GM12892 (cell line): ENCODE data around the gene LRRC27.
"Not testable (repeated sequence)": the region's sequence is repeated elsewhere in the genome, so short reads cannot be mapped to it uniquely, and the experiment has no call there.

ENCODE experiments used
- DNase-seq: peaks from one replicate; pipeline ENCODE4 v3.0.0; 2011; ENCODE audit not compliant: insufficient read length
- FAIRE-seq: peaks from 2 replicates; lab custom pipeline; 2011; peaks lifted over from hg19 to GRCh38; lab: Jason Lieb, UNC
- POLR2A ChIP-seq: IDR thresholded peaks from 2 replicates; pipeline ENCODE4 v1.6.1; 2011; ENCODE audit warnings: low read depth, low read length, control low read depth
- POLR2AphosphoS5 ChIP-seq: IDR thresholded peaks from 2 replicates; pipeline ENCODE4 v1.6.1; 2011; ENCODE audit warnings: low read depth, low read length, control low read depth
- TAF1 ChIP-seq: IDR thresholded peaks from 2 replicates; pipeline ENCODE4 v1.6.1; 2011; ENCODE audit warnings: low read depth, mild to moderate bottlenecking, control low read depth, low read length, borderline replicate concordance

The LRRC27 gene

GRCh38 chr10:132351611-132352010, 19.6 kb downstream of the LRRC27 start:
- TF ChIP-seq POLR2AphosphoS5 (no peak), POLR2A (no peak), TAF1 (no peak)
- DNase-seq (no peak), FAIRE-seq (no peak)

- FAIRE-seq: not testable (repeated sequence)
- peak; percentile 87 for DNase-seq
Measured at GRCh38 chr10:132352462-132353308, 20.7 kb downstream of the LRRC27 start.

DNA sequence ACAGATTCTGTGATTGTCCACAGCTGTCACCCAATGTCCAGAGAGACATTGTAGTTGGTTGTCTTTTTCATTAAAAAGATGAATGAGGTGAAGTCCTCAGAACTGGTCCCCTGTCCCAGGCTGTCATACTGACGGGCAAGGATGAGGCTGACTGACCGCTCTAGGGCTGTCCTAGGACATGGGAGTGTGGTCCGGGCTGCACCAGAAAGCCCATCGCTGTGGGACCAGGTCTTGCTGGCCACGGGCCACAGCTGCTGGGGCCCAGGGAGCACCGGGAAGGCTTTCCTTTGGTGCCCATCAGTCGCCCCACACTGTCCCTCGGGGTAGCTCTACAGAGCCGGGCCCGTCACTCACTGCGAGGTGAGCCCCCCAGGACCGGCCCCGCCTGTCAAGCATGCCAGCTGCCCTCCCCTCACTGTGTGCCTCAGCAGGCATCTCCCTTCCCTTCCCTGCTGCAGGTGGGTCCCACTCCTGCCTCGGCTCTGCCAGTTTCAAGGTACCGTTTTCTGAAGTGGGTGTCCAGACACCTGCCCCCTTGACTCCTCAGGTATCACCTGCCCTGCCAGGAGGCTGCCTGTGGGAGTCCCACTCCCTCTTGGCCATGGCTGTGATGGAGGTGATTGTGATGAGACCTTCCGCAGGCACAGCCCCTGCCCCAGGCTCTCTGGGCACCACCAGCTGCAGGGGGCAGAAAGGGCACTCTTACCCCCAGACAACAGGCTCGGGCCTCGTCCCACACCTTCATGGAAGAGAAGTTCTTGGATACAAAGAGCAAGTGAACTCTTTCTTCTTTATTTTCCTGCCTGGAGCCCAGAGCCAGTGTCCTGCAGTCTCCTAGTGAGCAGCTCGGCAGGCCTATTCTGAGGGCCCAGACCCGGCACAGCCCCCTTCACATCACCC, 21.7 kb downstream of the LRRC27 start:
- TF ChIP-seq POLR2AphosphoS5: no peak
- no peak for TF ChIP-seq TAF1
- no peak for TF ChIP-seq POLR2A
- FAIRE-seq: no peak
- no peak for DNase-seq

- TF ChIP-seq TAF1 (no peak), POLR2AphosphoS5 (no peak), POLR2A (no peak)
- no peak for FAIRE-seq
- no peak for DNase-seq
Measured at GRCh38 chr10:132354356-132355094, 22.5 kb downstream of the LRRC27 start.

GRCh38 chr10:132355297-132355696, 23.3 kb downstream of the LRRC27 start:
- TF ChIP-seq POLR2AphosphoS5 (no peak), TAF1 (no peak), POLR2A (no peak)
- no peak for FAIRE-seq
- DNase-seq: no peak

GRCh38 chr10:132355754-132356153, 23.8 kb downstream of the LRRC27 start:
- TF ChIP-seq POLR2AphosphoS5: no peak
- no peak for FAIRE-seq

DNA sequence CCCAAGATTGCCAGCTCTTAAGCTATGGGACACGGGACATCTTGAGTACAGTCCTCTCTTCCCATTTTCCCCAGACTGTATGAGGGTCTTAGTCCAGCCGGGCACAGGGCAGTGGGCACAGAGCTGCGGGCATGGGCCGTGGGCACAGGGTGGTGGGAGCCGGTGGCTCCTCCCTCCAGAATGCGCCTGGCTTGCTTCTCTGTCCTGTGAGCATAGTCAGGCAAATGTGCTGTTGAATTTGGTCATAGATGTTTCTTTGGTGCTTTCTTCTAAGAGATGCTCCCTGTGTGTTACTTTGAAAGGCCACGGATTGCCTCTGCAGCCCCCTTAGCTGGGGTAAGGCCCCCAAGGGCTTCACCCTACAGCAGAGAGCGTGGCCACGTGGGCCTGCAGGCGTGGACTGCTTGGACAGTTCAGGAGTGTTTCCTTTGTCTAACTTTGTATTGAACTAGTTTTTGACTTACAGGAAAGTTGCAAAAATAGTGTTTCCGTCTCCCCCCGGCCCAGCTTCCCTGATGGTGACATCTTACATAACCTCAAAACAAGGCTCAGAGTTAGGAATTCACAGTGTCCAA, 24.7 kb downstream of the LRRC27 start:
- DNase-seq (no peak), FAIRE-seq (no peak)
- TF ChIP-seq POLR2A: no peak
- no peak for TF ChIP-seq POLR2AphosphoS5
- TF ChIP-seq TAF1: no peak

More at GRCh38 chr10:132355754-132356153, 23.8 kb downstream of the LRRC27 start:
- no peak for DNase-seq

DNA sequence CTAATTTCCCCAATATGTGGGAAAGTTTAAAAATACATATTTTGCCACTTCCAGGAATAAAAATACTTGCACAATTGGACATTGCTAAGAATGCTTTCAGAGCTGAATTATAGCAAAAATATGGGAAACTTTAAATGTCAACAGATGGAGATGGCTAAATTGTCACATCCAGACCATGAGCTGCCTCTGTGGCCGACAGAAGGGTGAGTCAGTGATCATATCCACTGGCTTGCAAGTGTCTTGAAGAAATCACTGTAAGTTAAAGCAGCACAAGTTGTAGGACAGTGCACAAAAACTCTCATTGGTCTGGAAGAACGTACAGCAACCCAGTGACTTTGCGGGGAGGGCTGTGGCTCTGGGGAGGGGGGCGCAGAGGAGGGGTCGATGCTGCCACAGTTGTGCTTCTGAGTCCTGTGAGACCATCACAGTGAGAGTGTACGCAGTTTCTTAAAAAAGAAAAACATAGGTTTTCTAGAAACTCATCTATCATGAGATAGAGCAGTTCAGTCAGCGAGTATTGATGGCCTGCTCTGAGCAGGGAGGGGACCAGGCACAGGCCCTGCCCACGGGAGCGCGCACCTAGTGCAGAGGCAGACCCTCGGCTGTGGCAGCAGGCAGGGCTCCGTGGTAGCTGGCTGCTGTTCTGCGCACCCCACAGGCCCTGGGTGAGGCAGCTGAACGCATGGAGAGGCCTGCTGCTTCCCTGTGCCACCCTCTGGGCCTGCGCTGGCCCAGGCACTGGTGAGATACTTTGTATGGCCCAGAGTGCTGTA, 25.5 kb downstream of the LRRC27 start:
- TF ChIP-seq POLR2A: no peak
- DNase-seq (no peak), FAIRE-seq (no peak)

GRCh38 chr10:132359305-132360040, 27.5 kb downstream of the LRRC27 start:
- DNase-seq (no peak), FAIRE-seq (no peak)
- no peak for TF ChIP-seq TAF1

DNA sequence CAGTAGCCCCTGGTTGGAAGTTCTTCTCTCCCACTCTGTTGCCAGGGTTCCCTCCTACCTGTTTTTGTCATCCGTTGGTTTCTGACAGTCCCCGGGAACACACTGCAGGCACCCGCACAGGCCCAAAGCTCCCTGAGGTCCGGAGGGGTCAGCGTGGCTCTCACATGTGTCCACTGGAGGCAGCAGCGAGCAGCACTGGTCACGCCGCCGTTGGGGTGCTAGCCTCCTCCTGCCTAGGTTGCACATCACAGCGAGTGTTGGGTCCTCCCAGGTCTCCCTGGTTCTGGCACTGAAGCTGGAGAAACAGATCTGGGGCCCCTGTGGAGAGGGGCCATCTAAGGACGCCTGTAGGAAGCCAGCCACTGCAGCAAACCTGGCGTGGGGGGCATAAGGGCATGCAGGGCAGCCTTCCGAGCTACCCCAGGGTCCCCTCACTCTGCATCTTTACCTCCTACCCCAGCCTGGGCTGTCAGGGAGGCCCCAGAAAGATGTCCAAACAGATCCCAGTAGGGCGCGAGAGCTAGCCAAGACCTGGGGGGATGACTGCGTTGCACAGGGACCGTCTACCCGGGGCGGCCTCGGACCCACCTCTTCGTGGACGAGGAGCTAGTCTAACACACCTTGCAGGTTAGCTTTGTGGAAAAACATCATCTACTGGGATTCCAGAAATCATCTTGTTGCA, 28.9 kb downstream of the LRRC27 start:
- TF ChIP-seq TAF1: no peak
- TF ChIP-seq POLR2A: no peak
- TF ChIP-seq POLR2AphosphoS5: no peak
- DNase-seq (no peak), FAIRE-seq (no peak)
